Fibroblast of lung (primary cell): ENCODE measurements around the gene TTC9B.

Source experiments
- EZH2 ChIP-seq: IDR thresholded peaks from 2 replicates; pipeline ENCODE4 v1.5.1; 2012; ENCODE audit warnings: low read length, control low read depth, mild to moderate bottlenecking; ENCODE audit errors: missing control alignments
- TF ChIP-seq, protein P1 (sequence below), 2 donors: IDR thresholded peaks in 1 of 2; conservative IDR thresholded peaks in 1 of 2; 1 replicate in 1 of 2; 2 replicates in 1 of 2; pipeline ENCODE4 v1.5.1; 2011 to 2012; ENCODE audit warnings: low read length in 2 of 2, control low read depth in 1 of 2, inconsistent platforms in 1 of 2, low read depth in 1 of 2, mild to moderate bottlenecking in 1 of 2

- TF ChIP-seq, protein P1, sequence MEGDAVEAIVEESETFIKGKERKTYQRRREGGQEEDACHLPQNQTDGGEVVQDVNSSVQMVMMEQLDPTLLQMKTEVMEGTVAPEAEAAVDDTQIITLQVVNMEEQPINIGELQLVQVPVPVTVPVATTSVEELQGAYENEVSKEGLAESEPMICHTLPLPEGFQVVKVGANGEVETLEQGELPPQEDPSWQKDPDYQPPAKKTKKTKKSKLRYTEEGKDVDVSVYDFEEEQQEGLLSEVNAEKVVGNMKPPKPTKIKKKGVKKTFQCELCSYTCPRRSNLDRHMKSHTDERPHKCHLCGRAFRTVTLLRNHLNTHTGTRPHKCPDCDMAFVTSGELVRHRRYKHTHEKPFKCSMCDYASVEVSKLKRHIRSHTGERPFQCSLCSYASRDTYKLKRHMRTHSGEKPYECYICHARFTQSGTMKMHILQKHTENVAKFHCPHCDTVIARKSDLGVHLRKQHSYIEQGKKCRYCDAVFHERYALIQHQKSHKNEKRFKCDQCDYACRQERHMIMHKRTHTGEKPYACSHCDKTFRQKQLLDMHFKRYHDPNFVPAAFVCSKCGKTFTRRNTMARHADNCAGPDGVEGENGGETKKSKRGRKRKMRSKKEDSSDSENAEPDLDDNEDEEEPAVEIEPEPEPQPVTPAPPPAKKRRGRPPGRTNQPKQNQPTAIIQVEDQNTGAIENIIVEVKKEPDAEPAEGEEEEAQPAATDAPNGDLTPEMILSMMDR (conservative IDR thresholded peaks at IDR 0.05 in 1 of 2, IDR thresholded peaks at IDR 0.05 in 1 of 2; ENCODE audit: low read depth in 1 of 2, low read length in 2 of 2) = no peak
- no peak for TF ChIP-seq EZH2
These were observed 27.0 kb downstream of the TTC9B start, which contains the start of gene MAP3K10 for GRCh38 chr19:40190891-40191835.
